K562 (cell line): ENCODE results near the gene SOX15. TPM values are rescaled to one million over a fixed set of nuclear protein-coding genes. Genes with fewer than 3 reads are reported as not detected.
A peak's percentile ranks its signal among the peaks of the same experiment; 100 is the strongest.

Source experiments
- BRD9 ChIP-seq: fragments of 450-650 bp; IDR thresholded peaks from 2 replicates; pipeline ENCODE4 v1.6.1; 2018; ENCODE audit warnings: low read depth; ENCODE audit not compliant: partially characterized antibody
- BRF1 ChIP-seq: IDR thresholded peaks from 3 replicates; pipeline ENCODE4 v1.6.1; 2011; ENCODE audit warnings: borderline replicate concordance, mild to moderate bottlenecking; ENCODE audit not compliant: insufficient read length; ENCODE audit errors: extremely low read depth
- CBFA2T2 ChIP-seq: fragments of 450-650 bp; conservative IDR thresholded peaks from 2 replicates; pipeline ENCODE4 v1.6.1; 2017; ENCODE audit warnings: mild to moderate bottlenecking
- E2F8 ChIP-seq: fragments of 450-650 bp; IDR thresholded peaks from 2 replicates; pipeline ENCODE4 v1.7.1; 2018; ENCODE audit warnings: mild to moderate bottlenecking, low read depth; ENCODE audit not compliant: partially characterized antibody
- ELF2 ChIP-seq: fragments of 250-450 bp; sonication (Bioruptor Pico); IDR thresholded peaks from 2 replicates; pipeline ENCODE4 v1.5.0; 2021; ENCODE audit warnings: mild to moderate bottlenecking
- ELK1 ChIP-seq: sonication (generic); formaldehyde crosslinking; IDR thresholded peaks from 2 replicates; pipeline ENCODE4 v1.8.1; 2022; ENCODE audit warnings: missing genetic modification reagents
- HCFC1 ChIP-seq: IDR thresholded peaks from 2 replicates; pipeline ENCODE4 v1.6.1; 2012; ENCODE audit warnings: low read depth, low read length, improper control_type of control experiment
- HMBOX1 ChIP-seq: sonication (generic); IDR thresholded peaks from 2 replicates; pipeline ENCODE4 v1.6.1; 2016
- JUN ChIP-seq, 2 experiments: sonication (generic) in 1 of 2; formaldehyde crosslinking in 1 of 2; IDR thresholded peaks; 2 replicates each; pipeline versions ENCODE4 v1.6.1 to v1.8.0; 2012 to 2022; ENCODE audit warnings: borderline replicate concordance in 2 of 2, mild to moderate bottlenecking in 2 of 2, improper control_type of control experiment in 1 of 2, low read depth in 1 of 2, low read length in 1 of 2, missing genetic modification reagents in 1 of 2
- KAT8 ChIP-seq: fragments of 450-650 bp; IDR thresholded peaks from 2 replicates; pipeline ENCODE4 v1.6.1; 2016; ENCODE audit warnings: low read depth, mild to moderate bottlenecking
- KLF1 ChIP-seq: fragments of 450-650 bp; IDR thresholded peaks from 2 replicates; pipeline ENCODE4 v1.6.1; 2016; ENCODE audit warnings: missing genetic modification characterization, missing compliant biosample characterization
- MCM5 ChIP-seq: fragments of 450-650 bp; IDR thresholded peaks from 2 replicates; pipeline ENCODE4 v1.6.1; 2016; ENCODE audit warnings: low read depth
- MYC ChIP-seq, 2 experiments: fragments of 250-450 bp in 1 of 2; sonication (Bioruptor Pico) in 1 of 2; IDR thresholded peaks; 2 replicates each; pipeline versions ENCODE4 v1.5.1 to v1.6.1; 2012 to 2021; ENCODE audit warnings: low read depth in 2 of 2, borderline replicate concordance in 1 of 2, improper control_type of control experiment in 1 of 2, low read length in 1 of 2, mild to moderate bottlenecking in 1 of 2, moderate library complexity in 1 of 2
- PRDM10 ChIP-seq: fragments of 450-650 bp; IDR thresholded peaks from 2 replicates; pipeline ENCODE4 v1.6.1; 2018; ENCODE audit not compliant: partially characterized antibody
- XRCC5 ChIP-seq: fragments of 200-400 bp; formaldehyde crosslinking; IDR thresholded peaks from 2 replicates; pipeline ENCODE4 v1.6.1; 2017; ENCODE audit warnings: low read depth, mild to moderate bottlenecking, low read length
- polyA plus RNA-seq, 8 experiments: library from polyadenylated mRNA; depleted of rRNA in 4 of 8; stranded (reverse) in 5 of 8; unstranded in 3 of 8; fragments of >200 nt; fragmentation: Nextera tagmentation in 2 of 8; fragmentation: Illumina TruSeq in 1 of 8; extraction: Ambion mirVana in 2 of 8; extraction: Trizol in 1 of 8; gene quantifications; 2 replicates each; pipeline versions ENCODE4 v1.2.1 to v1.2.3, GENCODE V29; 2011 to 2014; ENCODE audit warnings: inconsistent platforms in 1 of 8, missing spikeins in 1 of 8
- total RNA-seq, 7 experiments: library from RNA; depleted of rRNA in 6 of 7; stranded (reverse); fragments of >200 nt in 6 of 7; fragmentation: Illumina TruSeq in 2 of 7; extraction: Trizol in 2 of 7; gene quantifications; 2 replicates each; pipeline versions ENCODE4 v1.2.1 to v1.2.3, GENCODE V29; 2011 to 2021; ENCODE audit warnings: low replicate concordance in 1 of 7

Gene SOX15
- total and polyA plus RNA-seq, 9 of the 15 experiments (the other 6 are each of a cell fraction or from before 2014, with no cell fraction given) = 0.07 to 0.33 (median 0.19) TPM; not detected in 5

GRCh38 chr17:7572338-7572587 is 17.6 kb downstream of the SOX15 start (continued):
- TF ChIP-seq CBFA2T2 (peak; percentile 54), HMBOX1 (no peak), HCFC1 (peak; percentile 68), JUN (IDR thresholded peaks at IDR 0.05; ENCODE audit: borderline replicate concordance, low read depth, low read length) (peak; percentile 76; the same call in 1 of the 2 replicates), JUN (CRISPR knock-in tag; IDR thresholded peaks at IDR 0.05; ENCODE audit: borderline replicate concordance) (no peak), KLF1 (peak; percentile 52; the same call in 1 of the 2 replicates), ELF2 (CRISPR knock-in tag) (no peak; the same call in 1 of the 2 replicates), XRCC5 (no peak), PRDM10 (peak; percentile 10), BRF1 (no peak), MCM5 (no peak), ELK1 (CRISPR knock-in tag) (no peak), BRD9 (no peak), KAT8 (no peak), E2F8 (peak; percentile 79), MYC (IDR thresholded peaks at IDR 0.05; ENCODE audit: low read depth, low read length) (peak; percentile 100), MYC (CRISPR knock-in tag; IDR thresholded peaks at IDR 0.05; ENCODE audit: borderline replicate concordance, low read depth) (peak; percentile 76; the same call in 1 of the 2 replicates)
